ENCODE measurements around the gene TMEM45A.

- no peak for TF ChIP-seq FOXM1 (IDR thresholded peaks at IDR 0.05; ENCODE audit: borderline replicate concordance)
- no peak for TF ChIP-seq PKNOX1 (IDR thresholded peaks at IDR 0.05)
- TF ChIP-seq FOXK2 (IDR thresholded peaks at IDR 0.05): no peak
- no peak for TF ChIP-seq HDGF (IDR thresholded peaks at IDR 0.05; ENCODE audit: borderline replicate concordance)
- TF ChIP-seq FOXA1 (IDR thresholded peaks at IDR 0.05): no peak
Observed at GRCh38 chr3:100577382-100578008, 85.1 kb downstream of the TMEM45A start.
